GM20431 (cell line): Measurements from ENCODE around the gene SLC35C1.
"Not testable (repeated sequence)": the region's sequence is repeated elsewhere in the genome, so short reads cannot be mapped to it uniquely, and the experiment has no call there.

Experiments
- in situ Hi-C: fragments of 300-500 bp; cut with MseI, MboI; formaldehyde crosslinking; loops from one replicate; pipeline ENCODE4 v1.15.0; 2020; ENCODE audit warnings: low sequenced_read_pairs; ENCODE audit not compliant: unreplicated experiment

SLC35C1 gene

DNA sequence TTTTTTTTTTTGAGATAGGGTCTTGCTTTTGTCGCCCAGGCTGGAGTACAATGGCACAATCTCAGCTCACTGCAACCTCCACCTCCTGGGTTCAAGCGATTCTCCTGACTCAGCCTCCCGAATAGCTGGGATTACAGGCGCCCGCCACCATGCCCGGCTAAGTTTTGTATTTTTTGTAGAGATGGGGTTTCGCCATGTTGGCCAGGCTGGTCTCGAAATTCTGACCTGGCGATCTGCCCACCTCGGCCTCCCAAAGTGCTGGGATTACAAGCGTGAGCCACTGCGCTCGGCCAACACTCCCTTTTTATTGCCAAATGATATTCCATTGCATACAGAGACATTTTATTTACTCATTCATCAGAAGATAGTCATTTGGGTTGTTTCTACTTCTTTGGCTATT lies 35.3 kb downstream of the SLC35C1 start:
- in situ Hi-C loops: not testable (repeated sequence)

- in situ Hi-C loops: no loop called here
Observed at GRCh38 chr11:45843158-45843924, 38.4 kb downstream of the SLC35C1 start.

GRCh38 chr11:45844822-45845578 lies 40.1 kb downstream of the SLC35C1 start:
- in situ Hi-C loops: no loop called here

- in situ Hi-C loops: no loop called here
Observed at GRCh38 chr11:45846174-45846675, 41.3 kb downstream of the SLC35C1 start.

DNA sequence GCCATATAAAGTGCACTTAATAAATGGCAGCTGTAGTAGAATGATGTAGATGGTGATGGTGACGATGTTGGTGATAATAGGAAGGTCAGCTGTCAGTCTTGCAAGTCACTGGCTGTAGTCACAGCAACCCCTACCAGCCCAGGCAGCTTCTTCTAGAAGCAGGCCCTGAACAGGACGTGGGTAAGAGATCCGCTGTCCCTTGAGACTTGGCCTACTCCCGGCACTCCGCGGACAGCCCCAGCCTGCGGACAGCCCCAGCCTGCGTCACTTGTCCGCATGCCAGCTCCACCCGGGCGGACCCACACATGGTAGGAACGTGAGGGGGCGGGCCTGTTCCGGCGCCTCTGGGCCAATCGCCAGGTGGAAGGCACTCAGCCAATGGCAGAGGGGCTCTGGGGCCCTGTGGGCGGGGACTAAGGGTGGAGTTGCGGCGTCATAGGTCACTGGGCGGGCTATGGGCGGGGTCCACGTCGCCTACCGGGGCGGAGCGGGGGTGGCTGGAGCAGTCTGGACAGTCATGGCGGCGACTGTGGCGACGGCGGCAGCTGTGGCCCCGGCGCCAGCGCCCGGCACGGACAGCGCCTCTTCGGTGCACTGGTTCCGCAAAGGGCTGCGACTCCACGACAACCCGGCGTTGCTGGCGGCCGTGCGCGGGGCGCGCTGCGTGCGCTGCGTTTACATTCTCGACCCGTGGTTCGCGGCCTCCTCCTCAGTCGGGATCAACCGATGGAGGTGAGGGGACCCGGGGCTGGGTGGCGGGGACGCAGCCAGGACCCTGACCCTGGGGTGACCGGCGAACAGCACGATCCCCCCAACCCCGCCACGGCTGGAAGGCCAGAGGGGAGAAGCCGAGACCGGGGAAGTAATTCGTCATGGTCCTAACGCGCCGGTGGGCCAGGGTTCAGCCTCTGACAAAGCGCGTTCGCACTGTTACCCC lies 42.3 kb downstream of the SLC35C1 start, which contains the start of gene CRY2:
CRY2 (plus strand) TSS at position 502 of the 937 bp plus-strand sequence; CDS start at position 518, 16 bp downstream.
- in situ Hi-C loops: no loop called here

DNA sequence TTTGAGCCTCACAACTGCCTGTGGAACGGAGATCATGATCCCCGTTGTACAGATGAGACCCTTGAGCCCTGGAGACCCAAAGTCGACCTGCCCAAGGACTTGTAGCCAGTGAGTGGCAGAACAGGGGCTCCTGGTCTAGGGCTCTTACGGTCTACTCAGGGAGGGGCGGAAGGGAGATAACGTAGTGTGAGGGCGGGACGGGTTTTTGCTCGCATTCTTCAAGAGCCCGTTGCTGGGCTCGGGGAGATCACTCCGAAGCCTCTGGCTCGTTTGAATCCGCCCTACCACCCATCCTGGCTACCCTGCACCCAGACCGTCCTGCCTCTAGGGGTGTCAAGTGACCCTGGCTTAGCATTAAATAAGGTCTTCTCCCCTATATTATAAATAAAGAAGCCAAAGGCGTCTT lies 43.0 kb downstream of the SLC35C1 start:
- in situ Hi-C loops: no loop called here

DNA sequence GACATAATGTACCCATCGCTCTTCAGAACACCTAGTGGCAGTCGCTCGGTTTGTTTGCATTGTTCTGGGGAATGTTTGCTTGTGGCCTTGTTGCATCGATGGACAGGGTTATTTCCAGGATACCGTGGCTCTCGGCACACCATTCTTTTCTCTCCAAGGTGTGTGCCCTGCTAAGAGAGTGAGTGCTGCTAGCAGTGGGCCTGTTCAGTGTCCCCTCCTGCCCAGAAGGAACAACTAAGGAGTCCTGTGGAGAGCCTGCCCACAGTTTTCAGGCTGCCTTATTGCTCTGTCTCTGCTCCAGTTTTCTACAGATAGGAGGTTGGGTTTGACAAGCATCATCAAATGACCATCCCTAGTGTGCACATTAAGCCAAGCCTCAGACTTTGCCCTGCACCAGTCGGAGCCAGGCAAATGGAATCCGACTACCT lies 43.7 kb downstream of the SLC35C1 start:
- in situ Hi-C loops: no loop called here

DNA sequence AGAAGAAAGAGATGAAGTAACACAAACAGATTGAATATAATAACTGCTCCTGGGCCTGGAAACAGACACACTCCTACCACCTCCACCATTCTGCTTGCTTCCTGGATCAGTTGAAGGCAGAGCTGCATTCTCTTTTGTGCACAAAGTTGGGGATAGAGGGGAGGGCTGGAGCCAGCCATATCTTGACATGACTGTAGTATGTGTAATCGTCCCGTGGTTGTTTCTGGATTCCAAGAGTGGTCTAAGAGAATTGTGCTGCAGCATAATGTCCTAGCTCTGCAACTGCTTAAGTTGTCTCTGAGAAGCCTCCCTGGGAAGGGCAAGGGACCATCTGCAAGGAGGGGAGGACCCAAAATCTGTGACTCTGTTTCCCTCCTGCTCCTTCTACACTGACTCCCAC lies 45.5 kb downstream of the SLC35C1 start:
- in situ Hi-C loops: no loop called here

DNA sequence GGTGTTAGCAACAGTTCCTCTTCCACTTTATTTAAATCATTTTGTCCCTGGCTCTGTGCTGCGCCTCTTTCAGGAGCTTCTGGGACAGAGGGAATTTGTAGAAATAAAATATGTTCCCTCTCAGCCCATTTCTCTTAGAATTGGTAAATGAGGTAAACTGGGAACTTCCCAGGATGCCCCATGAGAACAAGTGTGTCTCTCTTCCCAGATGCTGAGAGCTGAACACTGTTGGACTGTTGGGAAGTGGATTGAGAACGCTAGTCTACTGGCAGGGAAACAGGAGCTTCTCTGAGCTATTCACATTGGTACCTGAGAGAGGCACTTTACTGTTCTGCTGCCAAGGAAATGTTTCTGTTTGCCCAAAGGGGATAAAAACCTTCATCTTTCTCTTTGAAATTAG lies 46.3 kb downstream of the SLC35C1 start:
- in situ Hi-C loops: no loop called here

DNA sequence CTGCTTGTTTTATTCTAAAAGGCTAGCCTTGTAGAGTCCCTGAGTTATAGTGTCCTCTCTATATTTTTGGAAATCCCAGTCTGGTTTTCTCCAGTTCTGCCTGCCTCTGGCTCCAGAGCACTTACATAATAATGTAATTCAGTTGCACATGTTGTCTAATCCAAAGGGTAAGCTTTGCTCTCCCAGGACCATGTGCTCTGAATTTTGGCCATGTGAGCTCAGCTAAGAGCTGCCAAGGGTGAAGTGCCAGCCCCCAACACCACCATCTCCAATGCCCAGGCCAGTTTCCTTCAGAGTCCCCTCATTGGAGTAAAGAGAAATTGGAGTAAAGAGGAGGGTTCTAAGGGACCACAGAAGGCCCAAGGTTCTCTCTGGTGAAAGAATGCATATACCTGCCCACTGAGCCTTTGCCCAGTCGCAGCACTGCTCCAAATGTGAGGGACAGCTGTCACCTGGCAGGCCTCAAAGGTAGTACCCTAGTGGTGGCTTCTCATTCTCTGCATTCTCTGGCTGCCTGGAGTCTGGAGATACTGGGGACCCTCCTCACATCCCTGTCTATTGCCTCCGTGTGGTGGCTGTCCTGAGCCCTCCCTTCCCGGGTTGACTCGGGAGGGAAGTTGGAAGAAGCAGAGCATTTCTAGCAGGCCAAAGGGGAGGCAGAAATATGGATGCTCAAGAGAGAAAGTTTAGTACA lies 47.2 kb downstream of the SLC35C1 start:
- in situ Hi-C loops: no loop called here

- in situ Hi-C loops: no loop called here
Observed at GRCh38 chr11:45852712-45853101, 47.8 kb downstream of the SLC35C1 start.

DNA sequence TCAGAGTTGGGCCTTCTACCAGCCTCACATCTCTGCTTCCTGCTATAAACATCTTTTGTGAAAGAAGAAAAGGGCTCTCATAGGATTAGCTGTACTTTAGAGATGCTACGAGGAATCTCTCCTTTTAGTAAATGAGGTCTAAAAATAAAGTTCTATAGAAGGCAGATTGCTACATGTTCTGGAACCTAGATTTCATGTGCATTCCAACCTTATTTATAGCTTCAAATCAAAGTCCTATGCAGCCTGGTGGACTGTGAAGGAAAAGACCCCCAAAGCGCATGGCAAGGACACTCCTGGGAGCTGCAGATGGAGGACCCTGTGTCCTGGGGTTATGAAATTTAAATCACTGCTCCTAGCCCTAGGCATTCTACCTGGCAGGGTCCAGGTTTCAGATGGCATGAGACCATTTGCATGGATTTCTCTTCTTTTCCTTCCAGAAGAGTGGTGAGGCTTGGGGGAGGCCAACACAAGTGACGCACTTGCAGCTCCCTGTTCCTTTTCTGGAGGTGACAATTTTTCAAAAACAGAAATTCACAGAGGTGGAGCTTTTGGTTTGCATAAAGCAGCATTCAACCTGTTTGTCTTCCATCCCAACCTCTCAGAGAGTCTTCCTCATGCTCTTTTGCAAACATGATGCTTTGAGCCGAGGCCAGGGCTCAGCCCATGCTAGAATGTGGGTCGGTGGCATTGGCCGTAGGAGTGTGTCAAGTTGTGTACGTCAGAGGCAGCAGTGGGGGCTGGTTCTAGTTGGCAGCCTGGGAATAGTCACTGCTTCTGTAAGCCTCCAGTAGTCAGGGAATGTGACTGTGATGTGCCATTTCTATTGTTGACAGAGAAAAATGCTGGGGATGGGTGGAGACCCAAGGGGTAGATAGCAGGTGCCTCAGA lies 48.6 kb downstream of the SLC35C1 start:
- in situ Hi-C loops: no loop called here

- in situ Hi-C loops: no loop called here
Observed at GRCh38 chr11:45855308-45855707, 50.4 kb downstream of the SLC35C1 start.

GRCh38 chr11:45856044-45856468 lies 51.1 kb downstream of the SLC35C1 start:
- in situ Hi-C loops: no loop called here

DNA sequence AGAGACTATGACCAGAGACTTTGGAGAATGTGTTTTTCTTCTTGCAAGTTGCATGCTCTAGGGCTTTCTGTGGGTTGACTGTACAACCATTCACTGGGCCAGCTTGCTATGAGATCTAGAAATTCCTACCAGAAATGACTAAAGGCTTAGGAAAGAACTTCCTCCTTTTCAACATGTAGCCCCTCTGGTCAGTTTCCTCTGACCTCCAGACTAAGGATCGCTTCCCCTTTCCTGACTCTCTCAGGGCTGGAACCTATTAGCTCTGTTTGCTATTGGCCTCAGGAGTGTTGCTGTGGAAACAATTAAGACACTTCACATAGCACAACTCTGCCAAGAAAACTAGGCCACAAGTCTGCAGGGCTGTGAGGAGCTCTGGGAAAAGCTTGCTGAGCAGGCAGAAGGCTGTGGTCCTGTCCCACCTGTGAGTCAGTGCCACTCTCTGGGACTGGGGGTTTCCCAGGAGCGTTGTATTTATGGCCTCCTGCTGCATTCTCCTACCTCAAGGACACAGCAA lies 53.1 kb downstream of the SLC35C1 start:
- in situ Hi-C loops: no loop called here

- in situ Hi-C loops: no loop called here
Observed at GRCh38 chr11:45858751-45859398, 53.9 kb downstream of the SLC35C1 start.

DNA sequence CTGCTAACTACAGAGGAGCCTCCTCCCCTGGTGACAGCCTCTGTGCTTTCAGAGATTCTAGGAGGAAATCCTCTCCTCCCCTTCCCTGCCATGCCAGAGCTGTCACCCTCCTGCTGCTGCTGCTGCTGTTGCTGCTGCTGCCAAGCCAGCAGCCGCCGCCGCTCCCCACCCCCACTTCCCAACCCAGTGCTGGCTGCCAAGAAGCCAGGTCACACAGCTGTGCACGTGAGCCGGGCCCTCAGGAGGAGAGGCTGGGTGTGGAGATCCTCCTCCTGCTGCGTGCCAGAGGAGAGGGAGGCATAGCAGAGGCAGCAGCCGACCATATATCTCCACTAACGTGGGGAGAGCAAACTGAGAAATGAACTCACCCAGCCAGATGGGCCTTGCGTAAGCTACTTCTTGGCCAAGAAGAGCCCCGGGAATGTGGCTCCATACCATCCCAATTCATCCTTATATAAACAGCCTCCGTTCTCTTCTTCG lies 54.8 kb downstream of the SLC35C1 start:
- in situ Hi-C loops: no loop called here

GRCh38 chr11:45860348-45860747 lies 55.4 kb downstream of the SLC35C1 start:
- in situ Hi-C loops: no loop called here
